Measurements from ENCODE around the gene CHD6. TPM values are rescaled to one million over a fixed set of nuclear protein-coding genes. Genes with fewer than 3 reads are reported as not detected.

The CHD6 gene
- total RNA-seq, 1 experiment from 2014 or later, result 80.5 TPM

DNA sequence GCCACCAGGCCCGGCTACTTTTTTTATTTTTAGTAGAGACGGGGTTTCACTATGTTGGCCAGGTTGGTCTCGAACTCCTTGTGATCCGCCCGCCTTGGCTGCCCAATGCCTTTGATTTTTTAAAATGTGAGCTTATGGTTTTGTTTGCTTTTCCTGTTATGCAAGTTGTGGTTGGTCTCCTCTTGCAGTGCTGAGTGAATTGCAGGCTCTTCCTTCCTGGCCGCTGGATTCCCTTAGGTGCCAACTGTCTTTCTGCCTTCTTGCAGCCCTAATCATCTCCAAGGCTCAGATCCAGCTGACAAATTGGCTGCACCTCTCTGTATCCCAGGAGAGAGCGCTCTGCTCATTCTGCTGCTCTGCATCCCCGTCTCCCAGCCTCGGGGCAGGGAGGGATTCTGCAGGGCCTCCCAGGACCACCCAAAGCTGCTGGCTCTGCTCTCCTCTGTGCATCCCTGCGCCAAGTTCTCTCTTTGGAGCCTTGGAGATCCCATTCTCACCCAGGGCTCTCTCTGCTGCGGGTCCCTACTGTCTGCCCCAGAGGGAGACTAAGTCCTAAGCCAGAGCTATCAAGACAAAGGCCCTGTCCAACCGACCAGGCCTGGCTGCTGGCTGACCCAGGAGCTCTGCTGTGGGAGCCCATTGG lies 237.5 kb downstream of the CHD6 start:
- ChIA-PET POLR2A (interaction anchor here (0.6 kb wide), 1 partner anchor 40 kb away, joined by 6 read pairs; no protein-coding TSS in a partner anchor), CTCF (interaction anchor here (1.0 kb wide), 1 partner anchor 40 kb away, joined by 5 read pairs; the partner anchor contains the start of gene LPIN3)
- TF ChIP-seq, protein P1, sequence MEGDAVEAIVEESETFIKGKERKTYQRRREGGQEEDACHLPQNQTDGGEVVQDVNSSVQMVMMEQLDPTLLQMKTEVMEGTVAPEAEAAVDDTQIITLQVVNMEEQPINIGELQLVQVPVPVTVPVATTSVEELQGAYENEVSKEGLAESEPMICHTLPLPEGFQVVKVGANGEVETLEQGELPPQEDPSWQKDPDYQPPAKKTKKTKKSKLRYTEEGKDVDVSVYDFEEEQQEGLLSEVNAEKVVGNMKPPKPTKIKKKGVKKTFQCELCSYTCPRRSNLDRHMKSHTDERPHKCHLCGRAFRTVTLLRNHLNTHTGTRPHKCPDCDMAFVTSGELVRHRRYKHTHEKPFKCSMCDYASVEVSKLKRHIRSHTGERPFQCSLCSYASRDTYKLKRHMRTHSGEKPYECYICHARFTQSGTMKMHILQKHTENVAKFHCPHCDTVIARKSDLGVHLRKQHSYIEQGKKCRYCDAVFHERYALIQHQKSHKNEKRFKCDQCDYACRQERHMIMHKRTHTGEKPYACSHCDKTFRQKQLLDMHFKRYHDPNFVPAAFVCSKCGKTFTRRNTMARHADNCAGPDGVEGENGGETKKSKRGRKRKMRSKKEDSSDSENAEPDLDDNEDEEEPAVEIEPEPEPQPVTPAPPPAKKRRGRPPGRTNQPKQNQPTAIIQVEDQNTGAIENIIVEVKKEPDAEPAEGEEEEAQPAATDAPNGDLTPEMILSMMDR (IDR thresholded peaks at IDR 0.05; ENCODE audit: insufficient read depth in 1 of 2, low read depth in 1 of 2, low read length in 1 of 2, severe bottlenecking in 1 of 2, unreplicated experiment in 1 of 2), result no peak
- no peaks in the 10 kb centered on the region for H3K36me3 ChIP-seq (ENCODE audit: control insufficient read depth, insufficient read depth, low read length)
- DNase-seq, result no peak
- H3K9me3 ChIP-seq, result no peaks in the 10 kb centered on the region
- intact Hi-C loops (cut with micrococcal nuclease; ENCODE audit: unreplicated experiment), result no loop called here
- H3K27ac Mint-ChIP-seq (ENCODE audit: unreplicated experiment), result no peak overlapping the region
- no peak overlapping the region for H3K4me3 ChIP-seq (ENCODE audit: low read depth, low read length)
- BruUV-seq (replicated peaks), result no TSS peak
- H3K27me3 Mint-ChIP-seq (ENCODE audit: insufficient read depth, unreplicated experiment), result peaks cover 27% of the 10 kb centered on the region
- no peaks in the 10 kb centered on the region for H3K36me3 Mint-ChIP-seq (ENCODE audit: insufficient read depth, unreplicated experiment)
- H3K4me1 Mint-ChIP-seq (ENCODE audit: low read depth, unreplicated experiment), result peaks cover 15% of the 10 kb centered on the region
- no peaks in the 10 kb centered on the region for H3K4me1 ChIP-seq
- no peak overlapping the region for H3K4me3 Mint-ChIP-seq (ENCODE audit: unreplicated experiment)
- H3K9me3 Mint-ChIP-seq (ENCODE audit: unreplicated experiment), result no peaks in the 10 kb centered on the region
- no peaks in the 10 kb centered on the region; the same call in 1 of the 2 replicates for H3K27me3 ChIP-seq (replicated peaks; ENCODE audit: control insufficient read depth, insufficient read depth, low read length)

DNA sequence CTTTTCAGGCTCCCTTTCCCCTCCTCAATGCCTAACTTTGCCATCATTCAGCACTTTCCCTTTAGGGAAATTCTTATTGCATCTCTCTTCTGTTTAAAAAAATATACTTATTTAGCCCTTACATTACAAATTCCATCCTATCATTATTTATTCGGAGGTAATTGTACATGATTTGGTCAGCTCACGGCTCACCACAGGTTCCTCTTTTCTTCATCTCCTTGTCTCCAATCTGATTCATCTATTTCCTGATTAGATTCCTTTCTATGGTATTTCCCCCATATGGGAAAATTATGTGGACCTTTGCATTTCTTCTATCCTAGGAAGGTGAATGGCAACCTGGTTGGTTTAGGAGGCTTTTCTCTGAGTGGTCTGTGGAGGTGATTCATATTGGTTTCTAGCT lies 238.6 kb downstream of the CHD6 start:
- TF ChIP-seq, protein P1 (IDR thresholded peaks at IDR 0.05; ENCODE audit: insufficient read depth in 1 of 2, low read depth in 1 of 2, low read length in 1 of 2, severe bottlenecking in 1 of 2, unreplicated experiment in 1 of 2), result no peak

DNA sequence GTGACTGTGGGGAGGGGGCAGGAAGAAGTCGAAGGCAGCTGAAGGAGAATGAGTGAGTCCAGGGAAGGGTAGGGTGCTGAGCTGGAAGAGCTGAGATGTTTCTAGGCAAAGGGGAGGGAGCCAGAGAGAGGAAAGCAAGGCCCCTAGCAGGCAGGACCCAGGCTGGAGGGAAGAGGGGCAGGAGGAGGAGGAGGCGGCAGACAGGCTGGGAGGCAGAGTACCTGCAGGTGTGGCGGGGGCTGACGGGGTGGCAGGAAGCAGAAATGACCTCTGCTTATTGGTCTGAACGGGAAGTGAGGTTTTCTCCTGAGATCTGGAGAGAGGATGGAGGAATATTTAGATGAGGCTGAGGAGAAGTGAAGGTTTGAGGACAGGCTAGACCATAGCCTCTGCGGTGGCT lies 240.9 kb downstream of the CHD6 start:
- no peak overlapping the region for H3K27ac Mint-ChIP-seq (ENCODE audit: unreplicated experiment)
- no peaks in the 10 kb centered on the region for H3K36me3 ChIP-seq (ENCODE audit: control insufficient read depth, insufficient read depth, low read length)
- peaks cover 15% of the 10 kb centered on the region for H3K4me1 Mint-ChIP-seq (ENCODE audit: low read depth, unreplicated experiment)
- no peaks in the 10 kb centered on the region; the same call in 1 of the 2 replicates for H3K27me3 ChIP-seq (replicated peaks; ENCODE audit: control insufficient read depth, insufficient read depth, low read length)
- POLR2A ChIA-PET, result no interaction called here
- H3K4me3 ChIP-seq (ENCODE audit: low read depth, low read length), result no peak overlapping the region
- no peaks in the 10 kb centered on the region for H3K4me1 ChIP-seq
- H3K4me3 Mint-ChIP-seq (ENCODE audit: unreplicated experiment), result no peak overlapping the region
- BruUV-seq (replicated peaks), result no TSS peak
- TF ChIP-seq, protein P1 (IDR thresholded peaks at IDR 0.05; ENCODE audit: insufficient read depth in 1 of 2, low read depth in 1 of 2, low read length in 1 of 2, severe bottlenecking in 1 of 2, unreplicated experiment in 1 of 2), result no peak
- CTCF ChIA-PET, result interaction anchor here (1.8 kb wide), 1 partner anchor 24 kb away, joined by 5 read pairs; no protein-coding TSS in a partner anchor
- intact Hi-C loops (cut with micrococcal nuclease; ENCODE audit: unreplicated experiment), result no loop called here
- H3K27me3 Mint-ChIP-seq (ENCODE audit: insufficient read depth, unreplicated experiment), result peaks cover 27% of the 10 kb centered on the region
- H3K9me3 Mint-ChIP-seq (ENCODE audit: unreplicated experiment), result no peaks in the 10 kb centered on the region
- no peaks in the 10 kb centered on the region for H3K36me3 Mint-ChIP-seq (ENCODE audit: insufficient read depth, unreplicated experiment)
- DNase-seq, result no peak
- H3K9me3 ChIP-seq, result no peaks in the 10 kb centered on the region; the same call in 1 of the 2 replicates

More for the DNA sequence above, 238.6 kb downstream of the CHD6 start:
- H3K36me3 ChIP-seq (ENCODE audit: control insufficient read depth, insufficient read depth, low read length), result no peaks in the 10 kb centered on the region
- Mint-ChIP-seq H3K27me3 (ENCODE audit: insufficient read depth, unreplicated experiment) (peaks cover 27% of the 10 kb centered on the region), H3K9me3 (ENCODE audit: unreplicated experiment) (no peaks in the 10 kb centered on the region), H3K36me3 (ENCODE audit: insufficient read depth, unreplicated experiment) (no peaks in the 10 kb centered on the region), H3K27ac (ENCODE audit: unreplicated experiment) (no peak overlapping the region), H3K4me1 (ENCODE audit: low read depth, unreplicated experiment) (peaks cover 15% of the 10 kb centered on the region), H3K4me3 (ENCODE audit: unreplicated experiment) (no peak overlapping the region)
- no peaks in the 10 kb centered on the region for H3K4me1 ChIP-seq
- no peak for DNase-seq
- ChIA-PET POLR2A (interaction anchor here (0.6 kb wide), 1 partner anchor 16 kb away, joined by 3 read pairs; no protein-coding TSS in a partner anchor), CTCF (no interaction called here)
- BruUV-seq (replicated peaks), result no TSS peak
- H3K9me3 ChIP-seq, result no peaks in the 10 kb centered on the region
- no peaks in the 10 kb centered on the region; the same call in 1 of the 2 replicates for H3K27me3 ChIP-seq (replicated peaks; ENCODE audit: control insufficient read depth, insufficient read depth, low read length)
- intact Hi-C loops (cut with micrococcal nuclease; ENCODE audit: unreplicated experiment), result no loop called here
- no peak overlapping the region for H3K4me3 ChIP-seq (ENCODE audit: low read depth, low read length)
